Measurements from ENCODE around the gene SRSF3. TPM values are rescaled to one million over a fixed set of nuclear protein-coding genes. Genes with fewer than 3 reads are reported as not detected.

SRSF3 gene
- 100 to 1,000 TPM; 585 to 589 TPM for total RNA-seq

- peak; percentile 97 for DNase-seq
- Mint-ChIP-seq H3K9me3 (peaks cover 2% of the 10 kb centered on the region), H3K27ac (peak within 1 kb of the TSS; percentile 99), H3K27me3 (peaks cover 5% of the 10 kb centered on the region), H3K4me1 (peaks cover 44% of the 10 kb centered on the region), H3K36me3 (peaks cover 51% of the 10 kb centered on the region), H3K4me3 (peak within 1 kb of the TSS; percentile 97)
Observed at GRCh38 chr6:36594029-36594815, at the start of gene SRSF3. Gene SRSF3, plus strand, starts transcription at chr6:36594362. Its CDS starts 2,401 bp downstream, at chr6:36596763.

- H3K4me1 Mint-ChIP-seq: peaks cover 50% of the 10 kb centered on the region
- H3K27me3 Mint-ChIP-seq: peaks cover 4% of the 10 kb centered on the region
- no peaks in the 10 kb centered on the region for H3K9me3 Mint-ChIP-seq
- peak overlapping the region; percentile 100 for H3K4me3 Mint-ChIP-seq
- DNase-seq: no peak
- H3K36me3 Mint-ChIP-seq: peaks cover 21% of the 10 kb centered on the region
- peak overlapping the region; percentile 98 for H3K27ac Mint-ChIP-seq
Observed at GRCh38 chr6:36545767-36546307, 48.3 kb upstream of the SRSF3 start.

- H3K4me1 Mint-ChIP-seq: peaks cover 45% of the 10 kb centered on the region
Observed at GRCh38 chr6:36546308-36546919, 47.7 kb upstream of the SRSF3 start.

GRCh38 chr6:36546920-36547645, 47.1 kb upstream of the SRSF3 start, which contains the start of gene STK38:
Gene STK38, minus strand, starts transcription at chr6:36547479. Its CDS starts 7,277 bp downstream, at chr6:36540202.
- H3K9me3 Mint-ChIP-seq: no peaks in the 10 kb centered on the region
- H3K4me3 Mint-ChIP-seq: peak within 1 kb of the TSS; percentile 100
- peaks cover 39% of the 10 kb centered on the region for H3K4me1 Mint-ChIP-seq
- peaks cover 15% of the 10 kb centered on the region for H3K36me3 Mint-ChIP-seq
- H3K27me3 Mint-ChIP-seq: peaks cover 4% of the 10 kb centered on the region
- peak within 1 kb of the TSS; percentile 98 for H3K27ac Mint-ChIP-seq
- DNase-seq: peak; percentile 92

More at GRCh38 chr6:36546308-36546919, 47.7 kb upstream of the SRSF3 start:
- DNase-seq: peak; percentile 40
- Mint-ChIP-seq H3K27me3 (peaks cover 4% of the 10 kb centered on the region), H3K9me3 (no peaks in the 10 kb centered on the region), H3K36me3 (peaks cover 19% of the 10 kb centered on the region), H3K27ac (peak overlapping the region; percentile 98), H3K4me3 (peak overlapping the region; percentile 100)

- H3K27ac Mint-ChIP-seq: peak overlapping the region; percentile 98
- peaks cover 4% of the 10 kb centered on the region for H3K27me3 Mint-ChIP-seq
- peaks cover 37% of the 10 kb centered on the region for H3K4me1 Mint-ChIP-seq
- H3K4me3 Mint-ChIP-seq: peak overlapping the region; percentile 100
- H3K36me3 Mint-ChIP-seq: peaks cover 15% of the 10 kb centered on the region
- H3K9me3 Mint-ChIP-seq: no peaks in the 10 kb centered on the region
- DNase-seq: no peak
Observed at GRCh38 chr6:36547646-36548400, 46.3 kb upstream of the SRSF3 start.

GRCh38 chr6:36548401-36548743, 45.8 kb upstream of the SRSF3 start:
- Mint-ChIP-seq H3K4me3 (peak overlapping the region; percentile 100), H3K4me1 (peaks cover 32% of the 10 kb centered on the region), H3K36me3 (peaks cover 10% of the 10 kb centered on the region), H3K27me3 (peaks cover 4% of the 10 kb centered on the region), H3K9me3 (no peaks in the 10 kb centered on the region), H3K27ac (peak overlapping the region; percentile 98)
- DNase-seq: no peak

GRCh38 chr6:36550473-36551000, 43.6 kb upstream of the SRSF3 start:
- Mint-ChIP-seq H3K9me3 (no peaks in the 10 kb centered on the region), H3K27ac (no peak overlapping the region), H3K36me3 (peaks cover 4% of the 10 kb centered on the region), H3K4me1 (peaks cover 16% of the 10 kb centered on the region), H3K27me3 (peaks cover 4% of the 10 kb centered on the region), H3K4me3 (no peak overlapping the region)
- no peak for DNase-seq

- DNase-seq: no peak
- H3K9me3 Mint-ChIP-seq: no peaks in the 10 kb centered on the region
- peaks cover 2% of the 10 kb centered on the region for H3K4me1 Mint-ChIP-seq
- H3K4me3 Mint-ChIP-seq: no peak overlapping the region
- no peak overlapping the region for H3K27ac Mint-ChIP-seq
- H3K27me3 Mint-ChIP-seq: no peaks in the 10 kb centered on the region
- no peaks in the 10 kb centered on the region for H3K36me3 Mint-ChIP-seq
Observed at GRCh38 chr6:36555750-36556252, 38.4 kb upstream of the SRSF3 start.

GRCh38 chr6:36556281-36556680, 37.9 kb upstream of the SRSF3 start:
- no peak overlapping the region for H3K27ac Mint-ChIP-seq
- no peak for DNase-seq
- peaks cover 2% of the 10 kb centered on the region for H3K4me1 Mint-ChIP-seq
- H3K27me3 Mint-ChIP-seq: no peaks in the 10 kb centered on the region
- H3K36me3 Mint-ChIP-seq: no peaks in the 10 kb centered on the region
- H3K4me3 Mint-ChIP-seq: no peak overlapping the region
- no peaks in the 10 kb centered on the region for H3K9me3 Mint-ChIP-seq

- Mint-ChIP-seq H3K4me3 (no peak overlapping the region), H3K36me3 (no peaks in the 10 kb centered on the region), H3K9me3 (no peaks in the 10 kb centered on the region), H3K27me3 (no peaks in the 10 kb centered on the region), H3K4me1 (peaks cover 2% of the 10 kb centered on the region), H3K27ac (no peak overlapping the region)
- no peak for DNase-seq
Observed at GRCh38 chr6:36559011-36559793, 35.0 kb upstream of the SRSF3 start.

GRCh38 chr6:36560822-36561221, 33.3 kb upstream of the SRSF3 start:
- Mint-ChIP-seq H3K4me3 (no peak overlapping the region), H3K27ac (no peak overlapping the region), H3K36me3 (no peaks in the 10 kb centered on the region), H3K9me3 (no peaks in the 10 kb centered on the region), H3K4me1 (peaks cover 2% of the 10 kb centered on the region), H3K27me3 (no peaks in the 10 kb centered on the region)
- DNase-seq: no peak

GRCh38 chr6:36563237-36563927, 30.8 kb upstream of the SRSF3 start:
- H3K9me3 Mint-ChIP-seq: no peaks in the 10 kb centered on the region
- no peak overlapping the region for H3K27ac Mint-ChIP-seq

GRCh38 chr6:36563928-36564284, 30.3 kb upstream of the SRSF3 start:
- peaks cover 2% of the 10 kb centered on the region for H3K4me1 Mint-ChIP-seq
- no peak for DNase-seq
- H3K27ac Mint-ChIP-seq: no peak overlapping the region
- H3K4me3 Mint-ChIP-seq: no peak overlapping the region
- no peaks in the 10 kb centered on the region for H3K9me3 Mint-ChIP-seq
- no peaks in the 10 kb centered on the region for H3K36me3 Mint-ChIP-seq
- no peaks in the 10 kb centered on the region for H3K27me3 Mint-ChIP-seq

More at GRCh38 chr6:36563237-36563927, 30.8 kb upstream of the SRSF3 start:
- no peak for DNase-seq
- Mint-ChIP-seq H3K27me3 (no peaks in the 10 kb centered on the region), H3K4me3 (no peak overlapping the region), H3K36me3 (no peaks in the 10 kb centered on the region), H3K4me1 (peaks cover 2% of the 10 kb centered on the region)
